Nephron (organoid): ENCODE results near the gene KMT2B.
"Not testable (repeated sequence)": the region's sequence is repeated elsewhere in the genome, so short reads cannot be mapped to it uniquely, and the experiment has no call there.

ENCODE experiments used
- H3K27ac Mint-ChIP-seq, 3 experiments: 2 replicates each; pipeline ENCODE4 v1.8.0; 2020; ENCODE audit warnings: mixed read lengths in 3 of 3, mild to moderate bottlenecking in 2 of 3, moderate library complexity in 1 of 3
- H3K27me3 Mint-ChIP-seq: 2 replicates; pipeline ENCODE4 v1.8.0; 2021; ENCODE audit warnings: low read depth, mild to moderate bottlenecking, moderate library complexity, mixed read lengths
- H3K36me3 Mint-ChIP-seq: 2 replicates; pipeline ENCODE4 v1.8.0; 2020; ENCODE audit warnings: low read depth, mixed read lengths
- H3K4me1 Mint-ChIP-seq: 2 replicates; pipeline ENCODE4 v1.8.0; 2020; ENCODE audit warnings: mixed read lengths
- H3K4me3 Mint-ChIP-seq, 3 experiments: 2 replicates each; pipeline ENCODE4 v1.8.0; 2020; ENCODE audit warnings: mild to moderate bottlenecking in 3 of 3, mixed read lengths in 3 of 3, moderate library complexity in 2 of 3
- H3K9me3 Mint-ChIP-seq: 2 replicates; pipeline ENCODE4 v1.8.0; 2020; ENCODE audit warnings: mixed read lengths
- TF ChIP-seq, protein P1 (sequence below), 3 experiments: fragments of 200-600 bp; sonication (generic); IDR thresholded peaks; one replicate each; pipeline ENCODE4 v1.5.0; 2021; ENCODE audit warnings: antibody characterized with exemption in 3 of 3; ENCODE audit not compliant: unreplicated experiment in 3 of 3

The KMT2B gene

DNA sequence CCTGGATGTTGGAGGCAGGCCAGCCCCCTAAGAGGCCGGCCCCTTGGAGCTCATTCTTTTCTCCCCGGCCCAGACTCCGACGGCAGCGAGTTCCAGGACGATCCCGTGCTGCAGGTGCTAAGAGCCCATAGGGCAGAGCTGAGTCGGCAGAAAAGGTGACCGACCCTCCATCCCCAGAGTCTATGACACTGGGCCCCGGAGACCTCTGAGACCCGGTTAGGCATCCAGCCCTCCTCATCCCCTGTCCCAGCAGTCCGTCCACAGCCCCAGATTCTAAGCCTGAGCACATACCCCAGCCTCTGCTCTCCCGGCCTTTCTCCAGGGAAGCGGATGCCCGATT lies 50.2 kb downstream of the KMT2B start:
- TF ChIP-seq, protein P1, sequence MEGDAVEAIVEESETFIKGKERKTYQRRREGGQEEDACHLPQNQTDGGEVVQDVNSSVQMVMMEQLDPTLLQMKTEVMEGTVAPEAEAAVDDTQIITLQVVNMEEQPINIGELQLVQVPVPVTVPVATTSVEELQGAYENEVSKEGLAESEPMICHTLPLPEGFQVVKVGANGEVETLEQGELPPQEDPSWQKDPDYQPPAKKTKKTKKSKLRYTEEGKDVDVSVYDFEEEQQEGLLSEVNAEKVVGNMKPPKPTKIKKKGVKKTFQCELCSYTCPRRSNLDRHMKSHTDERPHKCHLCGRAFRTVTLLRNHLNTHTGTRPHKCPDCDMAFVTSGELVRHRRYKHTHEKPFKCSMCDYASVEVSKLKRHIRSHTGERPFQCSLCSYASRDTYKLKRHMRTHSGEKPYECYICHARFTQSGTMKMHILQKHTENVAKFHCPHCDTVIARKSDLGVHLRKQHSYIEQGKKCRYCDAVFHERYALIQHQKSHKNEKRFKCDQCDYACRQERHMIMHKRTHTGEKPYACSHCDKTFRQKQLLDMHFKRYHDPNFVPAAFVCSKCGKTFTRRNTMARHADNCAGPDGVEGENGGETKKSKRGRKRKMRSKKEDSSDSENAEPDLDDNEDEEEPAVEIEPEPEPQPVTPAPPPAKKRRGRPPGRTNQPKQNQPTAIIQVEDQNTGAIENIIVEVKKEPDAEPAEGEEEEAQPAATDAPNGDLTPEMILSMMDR (IDR thresholded peaks at IDR 0.05; ENCODE audit: unreplicated experiment in 3 of 3) = no peak
- Mint-ChIP-seq H3K4me3 (no peak overlapping the region), H3K36me3 (peaks cover 13% of the 10 kb centered on the region), H3K27ac (peak overlapping the region in 1 of 3 experiments; percentile 49), H3K27me3 (peaks cover 4% of the 10 kb centered on the region), H3K9me3 (no peaks in the 10 kb centered on the region), H3K4me1 (peaks cover 5% of the 10 kb centered on the region)

DNA sequence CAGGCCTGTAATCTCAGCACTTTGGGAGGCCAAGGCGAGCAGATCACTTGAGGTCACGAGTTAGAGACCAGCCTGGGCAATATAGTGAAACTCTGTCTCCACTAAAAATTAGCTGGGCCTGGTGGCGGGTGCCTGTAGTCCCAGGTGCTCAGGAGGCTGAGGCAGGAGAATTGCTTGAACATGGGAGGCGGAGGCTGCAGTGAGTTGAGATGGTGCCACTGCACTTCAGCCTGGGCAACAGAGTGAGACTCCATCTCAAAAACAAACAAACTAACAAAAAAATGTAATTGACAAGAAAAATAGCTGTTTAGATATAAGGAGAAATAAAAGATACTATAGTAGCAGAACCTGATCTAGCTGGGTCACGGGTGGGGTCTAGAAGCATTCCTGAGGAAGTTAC lies 54.6 kb downstream of the KMT2B start:
- H3K27me3 Mint-ChIP-seq, H3K4me3 Mint-ChIP-seq, H3K36me3 Mint-ChIP-seq, H3K9me3 Mint-ChIP-seq, H3K27ac Mint-ChIP-seq: not testable (repeated sequence)
- peaks cover 25% of the 10 kb centered on the region for H3K4me1 Mint-ChIP-seq

DNA sequence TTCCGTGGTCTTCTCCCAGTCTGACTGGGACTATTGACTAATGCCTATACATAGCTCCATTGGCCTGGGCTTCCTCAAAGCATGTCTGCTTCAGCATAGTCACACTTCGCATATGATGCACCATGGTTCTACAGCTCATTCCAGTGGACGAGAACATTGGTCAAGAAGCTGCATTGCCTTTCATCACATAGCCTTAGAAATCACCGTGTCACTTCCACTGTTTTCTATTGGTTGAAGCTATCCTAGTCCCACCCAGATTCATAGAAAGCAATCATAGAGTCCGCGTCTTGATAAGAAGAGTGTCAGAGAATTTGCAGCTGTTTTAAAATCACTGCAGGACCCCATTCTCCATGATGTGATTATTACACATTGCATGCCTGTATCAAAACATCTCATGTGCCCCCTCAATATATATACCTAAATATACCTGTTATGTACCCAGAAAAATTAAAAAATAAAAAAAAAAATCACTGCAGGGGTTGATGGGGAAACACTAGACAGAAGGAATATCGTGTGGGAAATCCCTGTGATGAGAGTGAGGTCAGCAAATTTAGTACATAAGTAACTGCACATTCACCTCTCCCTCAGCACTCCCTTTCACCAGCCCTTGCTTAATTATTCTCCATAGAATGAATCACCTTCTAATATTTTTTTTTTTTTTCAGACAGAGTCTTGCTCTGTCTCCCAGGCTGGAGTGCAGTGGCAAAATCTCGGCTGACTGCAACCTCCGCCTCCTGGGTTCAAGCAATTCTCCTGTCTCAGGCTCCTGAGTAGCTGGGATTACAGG lies 55.4 kb downstream of the KMT2B start:
- Mint-ChIP-seq H3K4me3 (peak overlapping the region in 1 of 3 experiments; percentile 52), H3K27me3 (peaks cover 4% of the 10 kb centered on the region), H3K36me3 (peaks cover 8% of the 10 kb centered on the region), H3K4me1 (peaks cover 32% of the 10 kb centered on the region), H3K27ac (no peak overlapping the region), H3K9me3 (no peaks in the 10 kb centered on the region)
- TF ChIP-seq, protein P1 (IDR thresholded peaks at IDR 0.05; ENCODE audit: unreplicated experiment in 3 of 3) = no peak

DNA sequence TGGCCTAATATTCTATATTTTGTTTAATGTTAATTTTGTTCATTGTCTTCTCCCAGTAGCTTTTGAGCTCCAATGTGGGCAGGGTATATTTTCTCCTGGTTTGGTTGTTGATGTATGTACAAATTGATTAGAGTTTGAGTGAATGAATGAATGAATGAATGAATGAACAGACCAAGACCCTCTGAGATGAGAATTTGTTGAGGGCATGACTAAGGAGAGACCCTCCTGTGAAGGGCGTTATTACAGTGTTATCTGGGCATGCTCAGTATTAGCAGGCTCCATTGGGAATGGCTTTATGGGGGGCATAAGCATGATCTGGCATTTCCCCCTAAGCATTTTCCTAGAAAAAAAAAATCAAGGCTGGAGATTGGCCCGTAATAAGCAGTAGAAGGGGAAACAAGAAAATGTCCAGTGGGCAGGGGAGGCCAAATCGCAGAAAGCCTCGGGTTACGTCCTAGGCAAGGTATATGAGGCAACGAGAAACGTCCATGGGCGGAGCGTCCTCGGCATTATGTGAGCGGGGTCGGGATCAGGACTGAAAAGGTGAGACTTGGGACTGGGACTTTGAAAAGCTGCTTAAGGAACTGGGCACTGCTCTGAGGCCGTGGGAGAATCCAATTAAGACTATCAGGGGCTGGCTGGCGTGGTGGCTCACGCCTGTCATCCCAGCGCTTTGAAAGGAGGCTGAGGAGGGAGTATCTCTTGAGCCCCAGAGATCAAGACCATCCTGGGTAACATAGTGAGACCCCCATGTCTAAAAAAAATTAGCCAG lies 56.7 kb downstream of the KMT2B start:
- Mint-ChIP-seq H3K4me3 (peak overlapping the region; percentile 89 to 94 (median 92)), H3K36me3 (peaks cover 8% of the 10 kb centered on the region), H3K4me1 (peaks cover 27% of the 10 kb centered on the region), H3K27ac (no peak overlapping the region), H3K27me3 (no peaks in the 10 kb centered on the region), H3K9me3 (no peaks in the 10 kb centered on the region)
- TF ChIP-seq, protein P1 (IDR thresholded peaks at IDR 0.05; ENCODE audit: unreplicated experiment in 3 of 3) = no peak

DNA sequence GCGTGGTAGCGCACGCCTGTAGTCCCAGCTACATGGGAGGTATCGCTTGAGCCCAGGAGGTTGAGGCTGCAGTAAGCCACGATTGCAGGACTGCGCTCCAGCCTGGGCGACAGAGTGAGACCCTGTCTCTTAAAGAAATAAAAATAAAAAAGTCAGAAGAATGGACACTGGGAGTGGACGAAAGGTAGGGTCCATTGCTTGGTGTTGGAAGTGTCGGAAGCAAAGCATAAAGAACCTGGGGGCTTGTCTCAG lies 57.2 kb downstream of the KMT2B start:
- Mint-ChIP-seq H3K9me3 (no peaks in the 10 kb centered on the region), H3K27me3 (no peaks in the 10 kb centered on the region), H3K4me3 (peak overlapping the region; percentile 89 to 94 (median 92)), H3K27ac (no peak overlapping the region), H3K4me1 (peaks cover 27% of the 10 kb centered on the region), H3K36me3 (peaks cover 12% of the 10 kb centered on the region)
- TF ChIP-seq, protein P1 (IDR thresholded peaks at IDR 0.05; ENCODE audit: unreplicated experiment in 3 of 3) = no peak

DNA sequence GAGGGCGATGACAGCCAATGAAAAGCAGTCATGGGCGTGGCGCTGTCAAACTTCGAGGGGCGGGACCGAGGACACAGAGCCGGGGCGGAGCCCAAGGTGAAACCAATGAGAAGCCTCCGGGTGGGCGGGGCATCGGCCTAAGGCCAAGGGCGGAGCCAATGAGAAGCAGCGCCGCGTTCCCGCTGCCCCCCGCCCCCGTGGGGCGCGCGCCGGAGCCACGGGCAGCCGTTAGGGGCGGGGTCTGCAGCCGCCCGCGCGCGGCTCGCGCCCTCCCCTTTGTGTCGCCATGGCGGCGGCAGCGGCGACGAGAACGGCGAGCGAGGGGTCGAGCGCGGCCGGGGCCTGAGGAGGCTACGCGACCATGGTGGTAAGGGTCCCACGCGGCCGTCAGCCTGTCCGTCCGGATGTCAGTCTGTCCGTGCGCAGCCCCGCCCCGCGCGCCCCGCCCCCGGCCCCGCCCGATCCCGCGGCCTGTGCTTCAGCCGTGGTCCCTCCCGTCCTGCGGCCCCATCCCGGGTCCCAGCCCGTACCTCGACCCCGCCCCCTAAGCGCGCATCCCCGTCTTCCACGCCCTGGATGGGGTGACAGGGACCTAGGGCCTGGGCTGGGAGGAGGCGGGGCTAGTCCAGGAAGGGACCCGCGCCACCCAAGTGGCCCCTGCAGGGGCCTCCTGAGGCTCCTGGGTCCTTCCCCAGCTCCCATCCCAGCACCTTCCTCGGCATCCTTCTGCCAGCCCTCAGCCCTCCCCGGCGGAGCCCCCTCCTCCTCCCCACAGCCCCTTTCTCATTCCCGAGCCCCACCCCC lies 57.7 kb downstream of the KMT2B start, which contains the start of gene ARHGAP33:
Gene ARHGAP33 (plus strand): TSS at position 267 of the 804 bp plus-strand sequence. CDS start 95 bp downstream, at position 362.
- H3K27me3 Mint-ChIP-seq = no peaks in the 10 kb centered on the region
- no peaks in the 10 kb centered on the region for H3K9me3 Mint-ChIP-seq
- H3K4me3 Mint-ChIP-seq = peak within 1 kb of the TSS; percentile 89 to 94 (median 92)
- TF ChIP-seq, protein P1 (IDR thresholded peaks at IDR 0.05; ENCODE audit: unreplicated experiment in 3 of 3) = no peak
- H3K27ac Mint-ChIP-seq = peak within 1 kb of the TSS; percentile 43 to 62 (median 48)
- H3K4me1 Mint-ChIP-seq = peaks cover 27% of the 10 kb centered on the region
- peaks cover 12% of the 10 kb centered on the region for H3K36me3 Mint-ChIP-seq
